Right renal cortex interstitium (tissue), 3 donors: ENCODE data around the gene CNGB1. TPM values are rescaled to one million over a fixed set of nuclear protein-coding genes. Genes with fewer than 3 reads are reported as not detected.
A peak's percentile ranks its signal among the peaks of the same experiment; 100 is the strongest.
"Not testable (repeated sequence)": the region's sequence is repeated elsewhere in the genome, so short reads cannot be mapped to it uniquely, and the experiment has no call there.

Source experiments
- DNase-seq, 3 donors: peaks; one replicate each; pipeline ENCODE4 v3.0.0-alpha.2; 2013; ENCODE audit warnings: low read depth in 3 of 3, low spot score in 2 of 3
- polyA plus RNA-seq, 3 donors: library from polyadenylated mRNA; unstranded; fragments of 120-200 nt; gene quantifications; one replicate each; pipeline ENCODE4 v1.2.1, GENCODE V29; 2013; ENCODE audit not compliant: insufficient read length in 3 of 3

The CNGB1 gene
- polyA plus RNA-seq, 3 donors = 0.03 to 0.07 TPM; not detected in 1

DNA sequence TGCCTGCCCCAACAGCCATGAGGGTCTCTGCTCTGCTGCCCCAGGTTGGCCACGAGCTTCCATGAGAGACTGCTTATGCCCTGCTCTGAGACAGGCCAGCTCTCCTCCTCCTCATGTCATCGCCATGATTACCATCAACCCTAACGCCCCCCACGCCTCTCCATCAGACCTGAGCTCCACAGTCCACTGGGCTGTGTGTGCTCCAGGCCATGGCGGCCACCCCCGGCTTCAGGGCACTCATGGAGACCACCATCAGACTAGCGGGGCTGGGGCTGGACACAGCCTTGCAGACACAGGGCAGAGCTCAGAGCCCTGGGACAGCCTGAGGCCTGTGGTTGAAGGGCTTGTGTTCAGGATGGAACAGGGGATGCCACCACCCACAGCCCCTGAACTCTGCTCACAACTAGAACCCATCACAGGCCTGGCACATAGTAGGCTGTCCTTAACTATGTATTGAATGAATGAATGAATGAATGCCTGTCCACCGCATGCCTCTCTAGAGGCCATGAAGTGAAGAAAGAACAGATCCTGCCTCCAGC, 14.6 kb downstream of the CNGB1 start:
- DNase-seq = no peak

DNA sequence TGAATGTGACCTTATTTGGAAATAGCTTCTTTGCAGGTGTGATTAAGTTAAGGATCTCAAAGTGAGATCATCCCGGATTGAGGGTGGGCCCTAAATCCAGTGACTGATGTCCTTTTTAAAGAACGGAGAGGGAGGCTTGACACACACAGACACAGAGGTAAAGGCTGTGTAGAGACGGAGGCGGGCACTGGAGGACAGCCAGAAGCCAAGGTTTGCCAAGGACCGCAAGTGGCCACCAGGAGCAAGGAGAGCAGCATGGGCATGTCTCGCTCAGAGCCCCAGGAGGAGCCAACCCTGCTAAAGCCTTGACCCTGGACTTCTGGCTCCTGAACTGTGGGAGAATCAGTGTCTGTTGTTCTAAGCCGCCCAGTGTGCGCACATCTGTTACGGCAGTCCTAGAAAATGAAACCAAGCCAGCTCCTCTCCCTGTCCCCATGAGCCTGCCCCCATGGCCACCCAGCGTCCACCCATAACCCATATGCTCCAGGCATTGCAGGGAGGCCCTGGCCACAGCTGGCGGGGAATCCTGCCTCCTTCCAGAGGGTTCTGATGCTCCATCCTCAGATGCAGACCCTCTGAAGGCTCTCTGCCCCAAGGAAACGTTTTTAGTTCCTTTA, 15.2 kb downstream of the CNGB1 start:
- no peak for DNase-seq

DNA sequence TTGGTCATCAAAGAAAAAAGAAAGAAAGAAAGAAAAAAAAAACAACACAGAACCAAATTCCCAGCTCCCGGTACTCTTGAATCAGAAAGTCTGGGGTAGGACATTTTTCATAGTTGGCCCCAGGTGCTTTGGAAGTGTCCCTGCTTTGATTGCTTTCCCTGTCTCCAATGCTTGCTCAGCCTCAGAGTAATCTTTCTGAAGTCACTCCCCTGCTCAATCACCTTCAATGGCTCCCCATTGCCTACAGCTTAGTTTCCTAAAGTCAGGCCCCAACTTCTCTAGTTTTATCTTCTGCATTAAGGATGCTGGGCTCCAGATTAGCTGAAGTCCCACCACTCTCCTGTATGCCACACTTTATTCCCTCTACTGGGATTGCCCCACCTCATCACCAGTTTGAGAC, 17.1 kb downstream of the CNGB1 start:
- DNase-seq = no peak

DNA sequence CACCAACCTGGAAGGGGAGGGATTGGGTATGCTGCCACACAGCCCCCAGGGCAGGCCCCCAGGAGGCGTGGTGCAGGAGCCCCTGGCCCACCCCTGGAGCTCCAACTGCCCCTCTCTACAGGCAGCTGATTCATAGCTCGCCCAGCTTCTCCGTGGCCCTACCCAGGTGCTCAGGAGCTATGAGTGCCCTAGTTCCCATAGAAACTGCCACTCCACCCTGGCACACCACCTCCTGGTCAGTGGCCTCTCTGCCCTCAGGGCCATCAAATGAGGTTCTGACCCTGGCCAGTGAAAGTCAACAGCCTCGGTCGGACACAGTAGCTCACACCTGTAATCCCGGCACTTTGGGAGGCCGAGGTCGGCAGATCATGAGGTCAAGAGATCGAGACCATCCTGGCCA, 18.0 kb downstream of the CNGB1 start:
- no peak for DNase-seq

DNA sequence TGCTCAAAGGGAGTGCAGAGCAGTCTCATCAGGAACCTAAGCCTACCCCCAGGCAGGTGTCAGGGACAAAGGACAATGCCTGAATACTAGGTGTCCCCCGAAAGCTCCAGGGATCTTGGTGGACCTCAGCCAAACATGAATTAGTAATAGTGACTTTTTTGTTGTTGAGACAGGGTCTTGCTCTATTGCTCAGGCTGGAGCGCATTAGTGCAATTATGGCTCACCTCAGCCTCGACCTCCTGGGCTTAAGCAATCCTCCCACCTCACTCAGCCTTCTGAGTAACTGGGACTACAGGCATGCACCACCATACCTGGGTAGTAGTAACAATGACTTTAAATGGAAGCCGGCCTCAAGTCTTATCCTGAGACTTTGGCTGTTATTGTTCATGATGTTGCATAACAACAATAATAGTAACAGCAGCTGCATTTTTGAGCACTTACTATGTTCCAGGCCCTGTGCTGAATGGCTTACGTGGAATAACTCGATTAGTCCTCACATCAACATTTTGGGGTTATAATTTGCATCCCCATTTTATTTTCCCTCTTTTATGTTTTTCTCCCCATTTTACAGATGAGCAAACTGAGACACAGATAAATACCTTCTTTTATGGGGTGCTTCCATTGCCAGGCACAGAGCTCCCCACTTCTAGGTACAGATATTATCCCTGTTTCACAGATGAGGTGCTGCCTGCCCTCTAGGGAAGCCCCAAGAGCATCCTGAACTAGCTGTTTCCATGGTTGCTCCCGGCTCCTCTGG, 19.5 kb downstream of the CNGB1 start:
- DNase-seq = no peak

DNA sequence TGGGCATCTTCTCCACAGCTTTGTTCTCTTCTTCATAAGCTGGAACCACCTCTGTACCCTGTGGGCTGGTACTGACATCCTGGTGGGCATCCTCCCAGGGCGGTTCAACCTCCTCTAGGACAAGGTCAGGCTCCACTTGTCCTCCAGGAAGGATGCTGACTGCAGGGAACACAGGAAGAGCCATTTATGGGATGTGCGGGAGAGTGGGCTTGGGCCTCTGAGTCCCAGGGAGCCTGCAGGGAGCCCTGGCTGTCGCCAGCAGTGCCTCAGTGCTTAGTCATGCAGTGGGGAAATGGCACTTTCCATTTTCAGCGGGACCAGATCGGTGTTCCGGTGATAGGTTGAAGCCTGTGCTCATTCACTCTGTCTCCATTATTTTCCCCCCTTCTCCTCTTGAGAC, 20.5 kb downstream of the CNGB1 start:
- DNase-seq = no peak

DNA sequence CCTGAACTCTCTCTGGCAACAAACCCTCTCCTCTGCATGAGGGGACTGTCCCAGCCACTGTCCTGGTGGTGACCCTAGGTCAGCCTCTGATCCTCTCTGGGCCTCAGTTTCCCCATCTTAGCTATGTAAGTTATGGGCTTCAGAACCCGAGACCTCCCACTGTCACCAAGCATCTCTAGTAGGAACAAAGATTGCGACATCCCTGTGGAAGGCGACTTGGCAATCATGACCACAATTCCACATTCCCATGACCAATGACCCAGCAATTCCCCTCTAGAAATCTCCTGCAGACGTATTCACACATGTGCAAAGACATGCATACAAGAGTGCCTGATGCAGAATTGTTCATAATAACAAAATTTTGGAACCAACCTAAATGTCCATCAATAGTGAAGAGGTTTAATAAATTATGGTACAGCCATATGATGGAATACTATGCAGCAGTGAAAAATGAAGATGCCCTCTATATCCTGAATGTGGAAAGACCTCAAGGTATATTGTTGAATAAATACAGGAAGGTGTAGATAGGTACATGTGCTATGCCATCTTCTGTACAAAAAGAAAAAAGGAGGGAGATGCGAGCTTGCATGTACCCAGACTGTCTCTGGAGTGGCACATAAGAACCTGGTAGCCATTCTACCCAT, 21.2 kb downstream of the CNGB1 start:
- DNase-seq = no peak

DNA sequence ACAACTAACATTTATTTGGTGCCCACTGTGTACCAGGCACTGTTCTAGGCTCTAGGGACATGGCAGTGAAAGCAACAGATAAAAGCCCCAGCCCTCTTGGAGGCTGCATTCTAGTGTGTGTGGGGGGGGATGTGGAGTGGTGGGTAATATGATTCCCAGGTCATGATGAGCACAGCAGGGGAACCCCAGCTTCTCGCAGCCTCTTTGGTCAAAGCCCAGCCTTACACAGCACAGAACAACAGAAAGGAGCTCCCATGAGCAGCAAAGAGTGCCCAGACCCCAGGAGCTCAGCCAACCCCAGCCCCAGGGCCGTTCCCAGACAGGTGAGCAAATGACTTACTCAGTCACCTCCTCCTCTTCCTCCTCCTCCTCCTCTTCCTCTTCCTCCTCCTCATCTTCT, 21.9 kb downstream of the CNGB1 start:
- no peak for DNase-seq

DNA sequence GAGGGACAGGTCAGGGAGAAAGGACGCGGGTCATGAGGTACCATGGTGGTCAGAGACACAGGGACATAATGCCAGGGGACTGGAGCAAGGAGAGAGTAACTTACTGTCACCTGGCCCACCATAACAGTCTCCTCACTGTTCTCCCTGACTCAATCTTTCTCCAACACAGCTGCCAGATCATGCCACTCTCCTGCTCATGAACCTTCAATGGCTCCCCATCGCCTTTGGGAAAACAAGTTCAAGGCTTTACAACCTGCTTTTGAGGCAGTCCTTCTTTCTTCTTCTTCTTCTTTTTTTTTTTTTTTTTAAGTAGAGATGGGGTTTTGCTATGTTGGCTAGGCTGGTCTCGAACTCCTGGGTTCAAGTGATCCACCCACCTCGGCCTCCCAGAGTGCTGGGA, 22.9 kb downstream of the CNGB1 start:
- no peak for DNase-seq

DNA sequence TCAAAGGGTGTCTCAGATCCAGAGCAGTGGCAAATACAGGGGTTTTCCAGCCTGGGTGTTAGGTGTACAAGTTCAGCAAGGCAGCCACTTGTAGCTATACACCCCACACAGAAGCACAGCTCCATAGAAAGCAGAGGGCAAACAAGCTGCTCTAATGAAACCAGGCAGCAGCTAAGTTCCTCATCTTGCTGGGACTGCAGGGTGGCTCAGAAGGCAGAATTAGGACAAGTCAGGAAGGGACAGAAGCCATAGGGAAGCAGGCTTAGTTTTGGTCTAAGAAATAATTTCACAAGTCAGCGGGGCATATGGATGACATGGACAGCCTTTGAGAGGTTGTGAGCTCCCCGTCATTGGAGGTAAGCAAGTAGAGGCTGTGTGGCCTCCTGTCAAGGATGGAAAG, 23.7 kb downstream of the CNGB1 start:
- DNase-seq = no peak

DNA sequence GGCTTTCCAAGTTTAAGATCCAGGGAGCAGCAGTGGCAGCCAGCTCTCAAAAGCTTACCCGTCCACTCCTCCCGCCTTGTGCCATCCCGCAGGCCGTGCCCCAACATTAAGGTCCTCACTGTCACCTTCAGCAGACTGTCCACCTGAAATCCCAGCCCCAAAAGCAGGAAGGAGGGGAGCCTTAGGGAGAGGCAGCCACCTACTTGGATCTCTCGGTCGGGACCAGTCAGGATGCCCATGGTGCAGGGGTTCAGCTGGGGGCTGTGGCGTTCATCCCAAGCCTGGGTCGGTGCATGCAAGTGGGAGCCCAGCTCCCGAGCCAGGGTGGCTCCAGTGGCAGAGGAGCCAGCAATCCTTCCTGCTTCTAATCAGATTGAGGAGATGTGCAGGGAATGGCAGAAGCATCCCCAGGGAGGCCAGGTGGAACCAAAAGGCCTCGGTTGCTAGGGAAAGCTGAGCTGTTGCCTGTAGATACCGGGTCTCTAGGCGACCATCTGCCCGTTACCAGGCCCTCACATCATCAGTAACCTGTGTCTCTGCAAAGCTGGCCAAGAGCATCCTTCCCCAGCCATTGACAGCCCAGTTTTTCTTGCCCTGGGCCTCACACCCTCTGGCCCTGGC, 24.6 kb downstream of the CNGB1 start:
- no peak for DNase-seq

DNA sequence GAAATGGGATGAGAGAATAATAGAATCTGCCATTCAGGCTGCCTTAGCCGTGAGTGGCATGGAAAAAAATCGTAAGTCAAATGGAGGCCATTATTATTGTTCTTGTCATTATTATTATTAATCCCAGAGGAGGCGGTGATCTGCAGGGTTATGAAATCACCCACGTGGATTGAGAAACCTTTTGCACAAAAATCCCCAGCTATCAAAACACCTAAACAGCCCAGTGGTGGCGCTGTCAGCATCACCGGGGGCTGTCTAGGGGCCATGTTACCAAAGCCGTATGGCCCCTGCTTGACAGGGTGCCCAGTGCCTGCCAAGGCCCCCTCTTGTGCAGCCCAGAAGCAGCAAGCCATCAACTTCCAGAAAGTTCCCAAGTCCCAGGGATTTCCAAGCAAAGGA, 25.2 kb downstream of the CNGB1 start:
- DNase-seq = no peak

DNA sequence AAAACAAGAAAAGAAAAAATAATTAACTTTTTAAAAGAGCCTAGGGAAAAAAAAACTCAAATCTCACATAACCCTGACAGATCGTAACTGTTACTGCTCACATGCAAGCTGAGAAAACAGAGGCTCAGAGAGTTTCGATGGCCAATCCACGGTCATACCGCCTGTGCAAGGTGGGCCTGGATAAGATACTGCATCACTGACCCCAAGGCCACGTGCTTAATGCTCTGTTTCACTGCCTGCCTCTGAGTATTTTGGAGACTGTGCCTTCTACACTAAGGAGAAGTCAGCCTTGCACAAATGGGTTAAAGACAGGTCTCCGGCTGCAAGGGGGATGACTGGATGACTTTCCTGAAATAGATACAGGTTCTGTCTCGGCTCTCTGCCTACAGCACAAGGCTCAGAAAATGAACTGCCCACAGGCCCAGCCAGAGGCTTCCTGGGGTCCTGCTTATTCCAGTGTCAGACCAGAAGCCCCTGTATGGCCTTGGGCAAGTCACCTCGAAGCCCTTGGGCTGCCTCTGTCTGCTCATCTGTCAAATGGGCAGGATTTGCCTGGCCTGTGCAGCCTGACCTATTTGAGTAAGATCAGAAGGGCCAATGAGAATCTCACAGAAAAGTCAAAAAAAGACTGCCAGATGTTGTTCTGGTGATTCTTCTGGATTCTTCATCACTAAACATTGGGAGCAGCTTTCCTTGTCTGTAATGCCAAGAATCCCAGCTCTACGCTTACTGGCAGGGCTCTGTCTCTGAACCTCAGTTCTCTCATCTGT, 25.8 kb downstream of the CNGB1 start:
- peak; percentile 5 to 27 (median 17) for DNase-seq

DNA sequence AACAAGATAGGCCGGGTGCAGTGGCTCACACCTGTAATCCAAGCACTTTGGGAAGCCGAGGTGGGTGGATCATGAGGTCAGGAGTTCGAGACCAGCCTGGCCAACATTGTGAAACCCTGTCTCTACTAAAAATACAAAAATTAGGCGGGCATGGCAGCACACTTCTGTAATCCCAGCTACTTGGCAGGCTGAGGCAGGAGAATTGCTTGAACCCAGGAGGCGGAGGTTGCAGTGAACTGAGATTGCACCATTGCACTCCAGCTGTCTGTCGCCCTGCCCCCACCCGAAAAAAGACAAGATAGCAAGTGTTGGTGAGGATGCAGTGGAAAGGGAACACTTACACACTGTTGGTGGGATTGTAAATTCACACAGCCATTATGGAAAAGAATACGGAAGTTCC, 27.5 kb downstream of the CNGB1 start:
- DNase-seq = not testable (repeated sequence)

DNA sequence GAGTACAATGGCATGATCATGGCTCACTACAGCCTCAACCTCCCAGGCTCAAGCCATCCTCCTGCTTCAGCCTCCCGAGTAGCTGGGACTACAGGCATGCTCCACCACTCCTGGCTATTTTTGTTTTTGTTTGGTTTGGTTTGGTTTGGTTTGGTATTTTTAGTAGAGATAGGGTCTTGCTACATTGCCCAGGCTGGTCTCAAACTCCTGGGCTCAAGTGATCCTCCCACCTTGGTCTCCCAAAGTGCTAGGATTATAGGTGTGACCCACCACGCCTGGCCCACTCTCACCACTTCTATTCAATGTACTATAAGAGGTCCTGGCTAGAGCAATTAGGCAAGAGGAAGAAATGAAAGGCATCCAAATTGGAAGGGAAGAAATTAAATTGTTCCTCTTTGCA, 29.0 kb downstream of the CNGB1 start:
- not testable (repeated sequence) for DNase-seq

DNA sequence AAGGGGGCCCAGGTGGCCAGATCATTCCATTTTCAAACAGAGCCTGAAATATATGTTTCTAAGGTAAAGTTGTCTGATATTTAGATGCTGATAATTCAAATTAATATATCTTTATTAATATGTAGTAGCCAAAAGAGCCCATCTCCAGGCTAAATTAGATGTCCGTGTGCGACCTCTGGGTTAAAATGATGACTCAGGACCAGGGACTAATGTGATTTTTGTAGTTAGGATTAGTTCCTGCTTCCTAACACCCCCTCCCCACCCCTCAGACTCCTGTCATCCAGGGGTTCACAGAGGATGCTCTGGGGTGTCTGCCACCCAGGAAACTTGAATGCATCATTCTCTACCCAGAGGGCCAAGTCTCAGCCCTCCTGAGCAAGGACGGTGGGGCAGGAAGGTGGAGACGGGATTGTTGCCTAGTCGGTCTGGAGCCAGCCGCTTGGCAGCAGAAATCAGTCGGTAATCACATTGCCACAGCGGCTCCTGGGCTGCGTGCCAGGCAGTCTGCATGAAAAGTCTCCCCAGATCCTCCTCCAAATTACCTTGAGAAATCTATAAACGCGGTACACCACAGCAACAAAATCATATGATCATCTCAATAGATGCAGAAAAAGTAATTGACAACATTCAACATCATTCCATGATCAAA, 29.8 kb downstream of the CNGB1 start:
- DNase-seq = no peak

DNA sequence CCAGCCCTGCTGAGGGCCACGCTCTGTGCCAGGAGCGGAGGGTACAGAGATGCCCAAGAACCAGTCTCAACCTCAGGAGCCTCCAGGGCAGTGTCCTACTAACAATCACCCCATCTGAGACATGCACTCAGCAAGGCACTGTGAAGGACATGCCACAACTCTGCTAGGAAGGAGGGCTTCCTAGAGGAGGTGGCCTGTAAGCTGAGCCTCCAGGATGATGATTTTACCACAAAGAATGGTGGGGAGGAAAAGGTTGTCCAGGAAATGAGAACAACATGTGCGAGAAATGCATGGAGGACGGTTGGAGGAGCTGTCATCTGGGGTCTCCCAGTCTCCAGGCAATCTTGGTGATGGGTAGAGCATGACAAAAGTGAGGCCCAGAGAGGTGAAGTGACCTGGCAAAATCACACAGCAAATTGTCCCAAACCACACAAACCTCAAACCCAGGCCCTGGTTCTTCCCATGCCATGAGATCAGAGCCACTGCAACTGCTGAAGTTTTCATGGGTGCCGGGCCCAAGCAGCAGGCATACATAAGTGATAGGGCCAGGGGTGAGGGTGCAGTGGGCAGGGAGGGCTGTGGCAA, 30.5 kb downstream of the CNGB1 start:
- no peak for DNase-seq

DNA sequence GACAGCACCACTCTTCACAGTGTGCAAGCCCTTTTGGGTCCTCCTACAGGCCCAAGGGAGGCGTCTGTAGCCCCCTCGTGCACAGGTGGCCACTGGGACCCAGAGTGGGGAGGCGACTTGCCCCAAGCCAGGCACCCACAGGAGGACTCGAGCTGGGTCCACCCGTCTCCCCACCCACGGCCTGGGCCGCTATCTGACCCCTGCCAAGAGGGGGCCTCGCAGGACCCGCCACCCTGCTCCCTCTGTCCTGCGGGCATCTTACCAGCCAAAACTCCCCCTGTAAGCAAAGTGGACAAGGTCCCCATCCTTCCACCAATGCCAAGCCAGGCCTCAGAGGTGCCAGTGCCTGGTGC, 31.1 kb downstream of the CNGB1 start:
- no peak for DNase-seq

DNA sequence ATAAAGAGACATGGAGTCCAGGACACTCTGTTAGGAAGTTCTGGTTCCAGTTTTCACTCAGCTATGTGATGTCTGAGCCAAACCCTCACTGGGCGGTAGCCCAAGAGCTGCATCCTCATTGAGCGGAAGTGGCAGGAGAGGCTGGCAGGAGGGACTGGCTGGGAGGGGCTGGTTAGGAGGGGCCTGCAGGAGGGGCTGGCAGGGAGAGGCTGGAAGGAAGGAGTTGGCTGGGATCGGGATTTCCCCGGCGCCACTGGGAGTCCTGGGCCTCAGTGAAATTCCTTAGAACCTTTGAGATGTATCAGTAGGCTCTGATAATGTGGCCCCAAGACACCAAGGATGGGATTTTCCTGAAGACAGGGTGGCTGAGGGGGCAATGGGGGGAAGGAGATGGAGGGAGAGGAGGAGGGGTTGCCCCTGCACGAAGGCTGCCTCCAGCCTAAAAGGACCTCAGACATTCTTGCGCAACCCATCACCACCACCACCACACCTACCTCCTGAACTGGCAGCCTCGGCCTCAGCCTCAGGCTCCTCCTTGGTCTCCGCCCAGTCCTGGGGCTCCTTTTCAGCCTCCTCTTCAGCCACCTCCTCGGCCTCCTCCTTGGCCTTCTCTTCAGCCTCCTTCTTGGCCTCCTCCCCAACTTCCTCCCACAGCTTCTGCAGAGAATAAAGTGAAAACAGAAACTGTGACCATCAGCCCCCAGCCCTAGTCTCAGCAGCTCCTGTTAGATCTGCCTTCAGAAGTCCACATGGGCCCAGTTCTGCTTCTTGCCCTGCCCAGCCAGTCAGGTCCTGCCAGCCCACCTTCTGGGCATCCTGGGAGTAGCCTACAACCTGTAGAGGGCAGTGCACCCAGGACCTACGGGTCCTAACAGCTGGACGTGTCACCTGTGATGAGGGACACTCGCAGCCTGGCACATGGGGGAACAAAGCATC, 31.7 kb downstream of the CNGB1 start:
- DNase-seq = no peak
